A673 (cell line): Measurements from ENCODE around the gene MS4A10. TPM values are rescaled to one million over a fixed set of nuclear protein-coding genes. Genes with fewer than 3 reads are reported as not detected.

Experiments
- BruUV-seq: library from RNA; stranded (reverse); fragments of 400-500 nt; replicated peaks from 2 replicates; lab custom pipeline; 2021; lab: Mats Ljungman, UMichigan
- CTCF ChIA-PET: fragments of 300-600 bp; sonication (Branson Sonifier 250); formaldehyde crosslinking; loops from one replicate; lab custom pipeline; 2022; ENCODE audit warnings: antibody characterized with exemption; lab: Charles Lee
- POLR2A ChIA-PET: fragments of 300-600 bp; sonication (Branson Sonifier 250); formaldehyde crosslinking; loops from one replicate; lab custom pipeline; 2022; ENCODE audit warnings: antibody characterized with exemption; ENCODE audit not compliant: low non-redundant PET; lab: Charles Lee
- DNase-seq: peaks from one replicate; pipeline ENCODE4 v3.0.0-alpha.2; 2015; ENCODE audit warnings: low spot score
- H3K27ac ChIP-seq: fragments of 200-600 bp; sonication (generic); 2 replicates; pipeline ENCODE4 v1.5.1; 2016; ENCODE audit warnings: mixed run types, low read depth, mild to moderate bottlenecking, mixed read lengths, antibody characterized with exemption, low read length; ENCODE audit not compliant: poor library complexity, severe bottlenecking
- H3K27me3 ChIP-seq: fragments of 200-600 bp; sonication (generic); replicated peaks from 2 replicates; pipeline ENCODE4 v1.6.1; 2017; ENCODE audit warnings: mixed run types, low read depth, mild to moderate bottlenecking, mixed read lengths, antibody characterized with exemption, low read length; ENCODE audit not compliant: insufficient read depth, poor library complexity
- H3K36me3 ChIP-seq: fragments of 200-600 bp; sonication (generic); 2 replicates; pipeline ENCODE4 v1.6.1; 2016; ENCODE audit warnings: mixed run types, mild to moderate bottlenecking, mixed read lengths, antibody characterized with exemption, low read length; ENCODE audit not compliant: insufficient read depth, poor library complexity, severe bottlenecking
- H3K4me1 ChIP-seq: fragments of 200-600 bp; sonication (generic); 2 replicates; pipeline ENCODE4 v1.6.1; 2017; ENCODE audit warnings: mixed run types, mild to moderate bottlenecking, mixed read lengths, antibody characterized with exemption, low read length; ENCODE audit not compliant: insufficient read depth, poor library complexity, severe bottlenecking
- H3K4me3 ChIP-seq: fragments of 200-600 bp; sonication (generic); 2 replicates; pipeline ENCODE4 v1.5.1; 2016; ENCODE audit warnings: low read depth, mixed run types, mild to moderate bottlenecking, mixed read lengths, low read length; ENCODE audit not compliant: poor library complexity, severe bottlenecking
- H3K9me3 ChIP-seq: fragments of 200-600 bp; sonication (generic); 2 replicates; pipeline ENCODE4 v1.6.1; 2016; ENCODE audit warnings: mixed run types, low read depth, mild to moderate bottlenecking, mixed read lengths, antibody characterized with exemption, low read length; ENCODE audit not compliant: poor library complexity, severe bottlenecking
- CTCF ChIP-seq: fragments of 300-800, 200-600 bp; sonication (generic); conservative IDR thresholded peaks from 2 replicates; pipeline ENCODE4 v1.5.1; 2017; ENCODE audit warnings: low read depth, mild to moderate bottlenecking, antibody characterized with exemption, low read length, moderate library complexity, mixed read lengths
- EZH2 ChIP-seq: fragments of 200-600 bp; sonication (generic); IDR thresholded peaks from 2 replicates; pipeline ENCODE4 v1.6.1; 2017; ENCODE audit warnings: borderline replicate concordance, low read depth, mild to moderate bottlenecking, mixed read lengths, antibody characterized with exemption, low read length; ENCODE audit not compliant: poor library complexity, severe bottlenecking
- intact Hi-C: fragments of 100-400 bp; cut with micrococcal nuclease; formaldehyde crosslinking; loops from one replicate; pipeline ENCODE4 v1.10.0; 2022; ENCODE audit not compliant: unreplicated experiment
- total RNA-seq: library from RNA; stranded (reverse); gene quantifications from 2 replicates; pipeline ENCODE4 v1.2.3, GENCODE V29; 2021

MS4A10 gene
- total RNA-seq, 1 experiment from 2014 or later, result not detected

DNA sequence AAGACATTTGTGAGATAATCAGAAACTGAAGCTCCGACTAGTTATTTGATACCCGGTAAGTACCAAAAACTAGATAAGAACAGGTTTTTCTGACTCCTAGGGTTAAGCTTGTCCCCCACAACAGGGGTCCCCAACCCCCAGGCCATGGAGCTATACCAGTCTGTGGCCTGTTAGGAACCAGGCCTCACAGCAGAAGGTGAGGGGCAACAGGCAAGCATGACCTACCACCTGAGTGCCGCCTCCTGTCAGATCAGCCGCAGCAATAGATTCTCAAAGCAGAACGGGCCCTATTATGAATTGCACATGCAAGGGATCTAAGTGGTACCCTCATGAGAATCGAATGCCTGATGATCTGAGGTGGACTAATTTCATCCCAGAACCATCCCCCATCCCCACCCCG, 1.2 kb upstream of the MS4A10 start:
- no TSS peak for BruUV-seq
- intact Hi-C loops, result no loop called here
- no peaks in the 10 kb centered on the region for H3K9me3 ChIP-seq
- no peak for DNase-seq
- ChIA-PET CTCF (no interaction called here), POLR2A (no interaction called here)
- no peak overlapping the region for H3K27ac ChIP-seq
- H3K27me3 ChIP-seq, result no peaks in the 10 kb centered on the region
- H3K36me3 ChIP-seq, result no peaks in the 10 kb centered on the region
- TF ChIP-seq EZH2 (no peak), CTCF (no peak)
- no peak overlapping the region for H3K4me3 ChIP-seq
- H3K4me1 ChIP-seq, result no peaks in the 10 kb centered on the region

GRCh38 chr11:60785806-60786361, 751 bp downstream of the MS4A10 start:
- POLR2A ChIA-PET, result no interaction called here

GRCh38 chr11:60786811-60787567, 1.9 kb downstream of the MS4A10 start:
- TF ChIP-seq EZH2 (no peak), CTCF (no peak)
- no peak overlapping the region for H3K27ac ChIP-seq
- BruUV-seq, result no TSS peak

More at GRCh38 chr11:60785806-60786361, 751 bp downstream of the MS4A10 start:
- Histone ChIP-seq H3K4me1 (no peaks in the 10 kb centered on the region), H3K4me3 (no peak overlapping the region), H3K27me3 (no peaks in the 10 kb centered on the region), H3K9me3 (no peaks in the 10 kb centered on the region), H3K27ac (no peak overlapping the region), H3K36me3 (no peaks in the 10 kb centered on the region)
- TF ChIP-seq CTCF, result no peak
- TF ChIP-seq EZH2, result no peak
- intact Hi-C loops, result no loop called here
- CTCF ChIA-PET, result no interaction called here
- DNase-seq, result no peak
- no TSS peak for BruUV-seq

More at GRCh38 chr11:60786811-60787567, 1.9 kb downstream of the MS4A10 start:
- CTCF ChIA-PET, result no interaction called here
- Histone ChIP-seq H3K27me3 (no peaks in the 10 kb centered on the region), H3K4me3 (no peak overlapping the region), H3K9me3 (peaks cover 5% of the 10 kb centered on the region), H3K4me1 (no peaks in the 10 kb centered on the region), H3K36me3 (no peaks in the 10 kb centered on the region)
- DNase-seq, result no peak
- intact Hi-C loops, result no loop called here
- POLR2A ChIA-PET, result no interaction called here
